H54 (cell line): ENCODE data around the gene NANP.
"Not testable (repeated sequence)": the region's sequence is repeated elsewhere in the genome, so short reads cannot be mapped to it uniquely, and the experiment has no call there.

Source experiments
- DNase-seq: peaks from one replicate; pipeline ENCODE4 v3.0.0; 2011; ENCODE audit warnings: low spot score, mixed read lengths; ENCODE audit not compliant: insufficient read length
- FAIRE-seq: peaks from 3 replicates; lab custom pipeline; 2011; peaks lifted over from hg19 to GRCh38; lab: Jason Lieb, UNC
- POLR2A ChIP-seq: IDR thresholded peaks from 2 replicates; pipeline ENCODE4 v1.6.1; 2011; ENCODE audit warnings: low read depth, mild to moderate bottlenecking, low read length

Gene NANP, protein sequence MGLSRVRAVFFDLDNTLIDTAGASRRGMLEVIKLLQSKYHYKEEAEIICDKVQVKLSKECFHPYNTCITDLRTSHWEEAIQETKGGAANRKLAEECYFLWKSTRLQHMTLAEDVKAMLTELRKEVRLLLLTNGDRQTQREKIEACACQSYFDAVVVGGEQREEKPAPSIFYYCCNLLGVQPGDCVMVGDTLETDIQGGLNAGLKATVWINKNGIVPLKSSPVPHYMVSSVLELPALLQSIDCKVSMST

DNA sequence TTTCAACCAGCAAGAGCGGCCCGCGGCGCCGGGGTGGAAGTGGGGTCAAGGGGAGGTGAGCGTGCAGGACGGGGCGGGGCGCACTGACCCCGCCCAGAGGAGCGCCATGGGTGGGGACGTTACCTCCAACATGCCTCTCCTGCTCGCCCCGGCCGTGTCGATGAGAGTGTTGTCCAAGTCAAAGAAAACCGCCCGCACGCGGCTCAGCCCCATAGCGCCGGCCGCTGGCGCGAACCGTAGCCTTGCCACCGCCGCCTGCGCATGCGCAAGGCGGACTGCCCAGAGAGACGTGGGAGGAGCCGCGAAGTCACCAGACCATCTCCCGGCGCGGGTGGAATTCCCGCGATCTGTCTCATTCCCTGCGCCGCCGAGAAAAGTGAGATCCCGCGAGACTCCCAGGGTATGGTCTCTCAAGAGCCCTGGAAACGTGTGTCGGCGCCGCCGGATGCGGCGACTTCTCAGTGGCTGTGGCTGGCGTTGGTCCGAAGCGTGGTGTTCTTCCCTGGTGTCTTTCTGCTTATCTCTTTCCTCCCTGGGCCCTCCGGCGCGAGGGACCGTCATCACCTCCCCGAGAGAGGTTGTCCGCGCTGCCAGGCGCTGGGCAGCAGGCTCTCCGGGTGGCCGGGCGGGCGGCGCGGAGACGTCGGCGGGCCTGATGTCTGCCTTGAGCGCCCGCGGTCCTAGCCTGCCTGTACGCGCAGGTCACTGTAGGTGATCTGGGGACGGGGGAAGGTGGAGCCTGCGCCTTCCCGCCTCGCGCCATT, at the start of gene NANP:
Gene NANP, minus strand, starts transcription at position 279 of the 764 bp plus-strand sequence. Its CDS starts 66 bp downstream, at position 213.
- peak; percentile 95 for DNase-seq
- no peak for FAIRE-seq
- peak; percentile 91 for TF ChIP-seq POLR2A

DNA sequence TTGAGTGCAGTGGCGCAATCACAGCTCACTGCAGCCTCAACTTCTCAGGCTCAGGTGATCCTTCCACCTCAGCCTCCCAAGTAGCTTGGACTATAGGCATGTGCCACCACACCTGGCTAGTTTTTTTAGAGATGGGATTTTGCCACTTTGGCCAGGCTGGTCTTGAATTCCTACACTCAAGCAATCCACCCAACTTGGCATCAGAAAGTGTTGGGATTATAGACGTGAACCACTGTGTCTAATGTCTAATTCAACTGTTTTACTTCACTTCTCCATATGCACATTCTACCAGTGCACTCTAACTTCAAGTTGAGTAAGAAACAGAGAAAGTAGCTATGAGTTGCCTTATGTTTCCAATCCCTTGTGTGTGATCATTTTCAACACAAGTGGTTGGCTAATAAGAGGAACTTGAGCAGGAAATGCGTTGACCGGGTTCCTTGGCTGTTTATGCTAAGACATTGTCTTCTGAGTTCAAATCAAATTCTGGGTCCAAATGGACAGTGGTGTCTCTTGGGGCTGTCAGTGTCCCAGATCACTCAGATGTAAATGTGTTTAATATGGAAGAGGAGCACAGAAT, 48.9 kb upstream of the NANP start:
- no peak for TF ChIP-seq POLR2A
- DNase-seq (no peak), FAIRE-seq (no peak)

DNA sequence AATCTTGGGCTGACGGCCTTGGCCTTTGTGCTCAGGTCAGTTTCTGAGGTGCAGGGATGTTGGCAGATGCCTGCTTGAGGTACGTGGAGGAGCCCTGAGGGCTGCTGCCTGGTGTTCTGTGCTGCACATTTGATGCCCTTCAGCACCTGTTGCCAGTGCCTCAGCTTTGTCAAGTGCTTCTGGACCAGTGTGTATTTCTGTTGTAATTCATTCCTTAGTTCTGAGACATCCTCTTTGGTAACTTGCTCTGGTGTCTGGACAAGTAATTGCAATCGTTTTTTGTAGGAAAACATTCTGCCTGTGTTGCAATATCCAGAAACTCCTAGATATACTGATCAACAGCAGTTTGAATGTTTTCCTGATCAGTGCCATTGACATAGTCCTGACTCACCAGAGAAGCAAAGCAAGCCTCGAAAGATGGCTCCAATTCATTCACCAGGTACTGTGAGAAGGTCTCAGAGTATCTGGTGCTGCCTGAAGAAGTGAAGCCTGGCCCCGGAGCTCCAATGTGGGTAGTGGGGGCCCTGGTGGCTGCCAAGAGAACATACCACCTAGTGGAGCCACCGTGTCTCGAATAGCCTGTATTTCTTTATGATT, 46.1 kb upstream of the NANP start:
- no peak for DNase-seq
- peak; percentile 53 for FAIRE-seq
- TF ChIP-seq POLR2A: no peak

DNA sequence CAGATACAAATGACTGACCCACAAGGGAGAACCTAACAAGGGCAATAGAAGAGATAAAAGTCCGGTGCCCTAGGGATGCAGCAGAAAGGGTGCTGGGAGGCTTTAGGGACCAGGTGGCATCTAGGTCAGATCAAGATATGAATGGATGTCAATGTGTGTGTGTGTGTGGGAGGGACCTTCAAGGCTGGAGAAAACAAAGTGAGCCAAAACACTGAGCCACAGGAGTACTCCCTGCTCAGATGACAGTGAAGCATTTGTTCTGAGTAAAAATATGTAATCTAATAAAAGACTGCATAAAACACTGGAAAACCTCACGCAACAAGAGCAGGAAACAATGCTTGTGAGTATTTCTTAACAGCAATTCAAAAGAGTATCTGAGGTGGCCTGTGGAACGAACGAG, 44.6 kb upstream of the NANP start:
- DNase-seq (no peak), FAIRE-seq (no peak)
- TF ChIP-seq POLR2A: no peak

DNA sequence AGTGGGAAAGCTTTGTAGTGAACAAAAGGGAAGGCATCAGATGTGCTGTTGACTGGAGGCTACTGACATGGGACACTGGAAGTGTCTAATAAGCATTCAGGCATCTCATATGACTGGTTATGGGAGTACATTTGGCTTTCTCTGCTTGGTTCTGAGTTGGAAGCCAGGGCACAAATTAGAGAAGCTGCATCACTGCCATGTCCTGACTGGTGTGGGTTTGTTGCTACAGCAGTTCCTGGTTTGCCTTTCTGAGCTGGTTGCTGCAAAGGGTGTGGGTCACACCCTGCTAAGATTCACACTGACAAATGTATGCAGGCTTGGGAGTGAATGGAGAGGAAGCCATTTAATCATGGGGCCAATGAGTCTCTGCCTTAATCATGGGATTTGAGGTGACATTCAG, 36.2 kb upstream of the NANP start:
- TF ChIP-seq POLR2A: no peak
- FAIRE-seq (no peak), DNase-seq (no peak)

DNA sequence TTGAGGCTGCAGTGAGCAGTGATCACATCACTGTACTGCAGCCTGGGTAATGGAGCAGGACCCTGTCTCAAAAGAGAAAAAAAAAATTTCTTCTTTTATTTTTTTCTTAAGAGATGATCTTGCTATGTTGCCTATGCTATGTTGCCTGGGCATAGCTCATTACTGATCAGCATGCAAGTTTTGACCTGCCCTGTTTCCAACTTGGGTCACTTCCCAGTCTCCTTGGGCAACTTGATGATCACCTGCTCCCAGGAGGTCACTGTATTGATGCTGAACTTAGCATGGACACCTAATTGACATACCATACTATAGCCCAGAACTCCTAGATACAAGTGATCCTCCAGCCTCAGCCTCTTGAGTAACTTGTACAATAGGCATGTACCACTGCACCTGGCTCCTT, 30.7 kb upstream of the NANP start:
- DNase-seq: no peak

DNA sequence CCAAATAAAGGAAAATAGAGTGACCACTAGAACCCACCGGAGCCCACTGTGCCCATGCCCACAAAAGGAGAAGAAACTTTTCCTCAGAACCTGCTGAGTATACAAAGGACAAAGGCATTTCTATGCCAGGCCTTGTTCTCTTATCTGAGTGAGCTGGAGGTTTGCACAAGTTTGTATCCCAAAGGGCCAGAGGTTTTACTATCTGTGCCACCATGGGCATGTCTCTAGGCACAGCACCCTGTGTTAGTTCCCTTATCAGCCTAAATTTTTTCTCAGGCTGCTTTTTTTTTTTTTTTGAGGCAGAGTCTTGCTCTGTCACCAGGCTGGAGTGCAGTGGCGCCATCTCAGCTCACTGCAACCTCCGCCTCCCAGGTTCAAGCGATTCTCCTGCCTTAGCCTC, 29.1 kb upstream of the NANP start:
- not testable (repeated sequence) for FAIRE-seq, DNase-seq

More for the DNA sequence above, 30.7 kb upstream of the NANP start:
- FAIRE-seq: no peak
- TF ChIP-seq POLR2A: no peak

DNA sequence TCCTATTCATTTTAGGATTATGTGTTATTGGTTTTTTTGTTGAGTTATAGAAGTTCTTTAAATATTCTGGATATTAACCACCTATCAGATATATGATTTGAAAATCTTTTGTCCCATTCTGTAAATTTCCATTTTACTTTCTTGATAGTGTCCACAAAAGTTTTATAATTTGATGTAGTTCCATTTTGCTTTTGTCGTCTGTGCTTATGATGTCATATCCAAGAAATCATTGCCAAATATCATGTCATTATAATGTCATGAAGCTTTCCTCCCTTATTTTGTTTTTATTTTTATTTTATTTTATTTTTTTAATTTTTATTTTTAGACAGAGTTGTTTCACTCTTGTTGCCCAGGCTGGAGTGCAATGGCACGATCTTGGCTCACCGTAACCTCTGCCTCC, 21.0 kb upstream of the NANP start:
- FAIRE-seq: no peak

DNA sequence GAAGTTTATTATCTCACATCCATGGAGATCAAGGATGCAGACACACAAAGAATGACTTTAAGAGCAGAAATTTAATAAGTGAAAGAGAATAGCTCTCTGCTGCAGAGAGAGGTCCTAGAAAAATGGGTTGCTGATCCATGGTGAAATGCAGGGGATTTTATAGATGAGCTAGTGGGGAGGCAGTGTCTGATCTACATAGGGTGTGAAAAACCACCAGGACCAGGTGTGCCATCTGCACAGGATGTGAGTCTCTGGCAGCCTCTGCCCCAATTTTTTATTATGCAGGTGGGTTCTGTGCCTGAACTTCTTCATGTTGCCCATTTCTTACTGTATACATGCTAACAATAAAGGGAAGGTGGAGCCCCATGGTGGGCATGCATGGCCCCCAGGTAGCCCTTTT, 19.9 kb upstream of the NANP start:
- DNase-seq: no peak
- TF ChIP-seq POLR2A: no peak
- no peak for FAIRE-seq

More for the DNA sequence above, 21.0 kb upstream of the NANP start:
- DNase-seq: no peak
- no peak for TF ChIP-seq POLR2A

DNA sequence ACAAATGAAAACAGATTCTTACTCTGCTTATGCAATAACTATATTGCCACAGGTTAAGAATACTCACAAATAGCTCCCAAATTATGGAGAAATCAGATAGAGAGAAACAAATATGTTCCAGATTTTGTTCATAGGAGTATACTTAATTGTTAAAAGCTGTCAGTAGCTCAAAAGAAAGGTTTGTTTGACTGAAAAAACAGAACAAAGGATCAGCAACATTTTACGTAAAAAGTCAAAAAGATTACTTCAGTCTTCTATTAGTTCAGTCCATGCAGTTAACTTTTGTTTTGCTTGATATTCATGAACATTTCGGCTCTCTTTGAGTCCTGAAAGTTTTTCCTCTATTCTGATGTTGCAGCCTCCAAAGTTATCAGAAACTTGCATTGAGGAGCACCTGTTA, 13.4 kb upstream of the NANP start:
- peak; percentile 36 for FAIRE-seq
- TF ChIP-seq POLR2A: no peak
- DNase-seq: no peak

DNA sequence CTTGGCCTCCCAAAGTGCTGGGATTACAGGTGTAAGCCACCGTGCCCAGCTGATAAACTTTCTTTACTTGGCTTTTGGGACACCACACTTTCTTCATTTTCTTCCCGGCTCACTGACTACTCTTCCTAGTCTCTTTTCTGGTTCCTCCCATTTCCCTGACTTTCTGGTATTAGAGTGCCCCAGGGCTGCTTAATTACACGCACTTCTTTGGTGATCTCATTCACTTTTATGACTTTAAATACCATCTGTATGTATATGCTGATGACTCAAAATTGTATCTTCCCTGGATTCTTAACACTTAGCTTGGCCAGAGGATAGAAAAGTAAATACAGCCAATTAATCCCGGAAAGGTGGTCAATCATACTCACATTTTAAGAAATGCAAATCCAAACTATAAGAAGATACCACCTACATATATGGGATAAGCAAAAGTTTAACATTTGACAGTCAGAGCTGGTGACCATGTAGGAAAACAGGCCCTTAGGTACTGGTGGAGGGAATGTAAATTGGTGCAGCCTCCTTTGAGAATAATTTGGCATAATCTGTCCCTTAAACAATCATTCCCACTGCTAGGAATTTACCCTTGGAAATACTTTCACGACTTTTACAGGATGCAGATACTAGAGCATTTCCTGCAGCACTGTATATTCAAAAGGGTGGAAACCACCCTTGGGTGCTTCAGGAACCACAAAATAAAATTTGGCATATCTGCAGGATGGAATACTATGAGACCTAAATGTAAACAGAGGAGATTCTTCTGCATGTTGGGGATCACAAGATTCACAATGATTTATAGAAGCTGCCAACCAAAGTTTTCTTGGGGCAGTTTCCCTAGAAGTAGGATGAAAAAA, 9.4 kb upstream of the NANP start:
- FAIRE-seq: no peak
- no peak for TF ChIP-seq POLR2A
- no peak for DNase-seq

DNA sequence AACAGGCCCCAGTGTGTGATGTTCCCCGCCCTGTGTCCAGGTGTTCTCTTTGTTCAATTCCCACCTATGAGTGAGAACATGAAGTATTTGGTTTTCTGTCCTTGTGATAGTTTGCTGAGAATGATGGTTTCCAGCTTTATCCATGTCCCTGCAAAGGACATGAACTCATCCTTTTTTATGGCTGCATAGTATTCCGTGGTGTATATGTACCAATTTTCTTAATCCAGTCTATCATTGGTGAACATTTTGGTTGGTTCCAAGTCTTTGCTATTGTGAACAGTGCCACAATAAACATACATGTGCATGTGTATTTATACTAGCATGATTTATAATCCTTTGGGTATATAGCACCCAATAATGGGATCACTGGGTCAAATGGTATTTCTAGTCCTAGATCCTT, 6.8 kb upstream of the NANP start:
- not testable (repeated sequence) for FAIRE-seq, DNase-seq

DNA sequence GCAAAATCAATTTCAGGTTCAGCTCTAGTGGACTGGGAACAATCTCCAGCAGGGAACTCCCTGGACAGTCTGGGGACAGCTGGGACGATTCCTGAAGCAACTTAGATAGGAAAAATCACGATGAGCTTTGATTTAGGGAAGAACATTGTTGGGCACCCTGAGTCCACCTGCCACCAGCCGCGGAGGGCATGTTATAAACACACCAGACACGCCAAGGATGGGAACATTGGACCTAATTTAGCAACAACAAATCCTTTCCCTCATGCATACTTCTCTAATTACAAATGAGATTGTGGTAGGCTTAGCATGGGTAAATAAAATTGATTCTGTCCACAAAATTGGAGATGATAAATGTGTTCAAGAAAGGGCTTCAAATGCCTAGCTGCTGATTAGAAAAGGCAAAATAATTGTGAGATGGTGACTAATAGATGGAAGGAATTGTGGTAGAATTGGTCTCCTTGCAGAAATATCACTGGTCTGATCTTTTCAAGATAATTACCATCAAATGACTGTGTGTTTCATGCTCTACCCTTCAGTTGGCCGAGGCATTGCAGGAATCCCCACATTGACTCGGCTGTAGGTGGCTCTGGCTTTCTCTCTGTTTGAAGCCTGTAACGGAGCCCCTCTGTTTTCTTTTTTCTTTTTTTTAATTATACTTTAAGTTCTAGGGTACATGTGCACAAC, 6.1 kb upstream of the NANP start:
- no peak for DNase-seq
- no peak for TF ChIP-seq POLR2A
- no peak for FAIRE-seq

DNA sequence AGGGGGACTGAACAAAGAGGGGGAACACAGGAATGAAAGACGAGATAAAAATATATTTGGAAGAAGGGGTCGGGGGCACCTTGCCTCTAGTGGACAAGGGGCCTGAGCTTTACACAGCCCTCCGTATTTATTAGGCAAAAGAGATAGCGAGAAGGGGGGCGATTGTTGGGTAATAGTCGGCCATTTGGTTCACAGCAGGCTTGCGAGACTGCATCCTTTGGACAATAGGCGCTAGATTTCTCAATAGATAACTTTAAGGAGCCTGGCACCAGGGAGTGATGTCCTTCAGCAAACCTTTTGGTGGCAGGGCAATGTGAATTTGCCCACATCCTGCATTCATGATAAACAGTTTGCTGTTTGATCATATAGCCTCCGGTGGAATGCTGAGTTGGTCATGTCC, 3.0 kb upstream of the NANP start:
- TF ChIP-seq POLR2A: no peak
- FAIRE-seq (no peak), DNase-seq (no peak)
